H1 (cell line): ENCODE measurements around the gene MACROD2. TPM values are rescaled to one million over a fixed set of nuclear protein-coding genes. Genes with fewer than 3 reads are reported as not detected.

Experiments used
- BRCA1 ChIP-seq: IDR thresholded peaks from 2 replicates; pipeline ENCODE4 v1.6.1; 2012; ENCODE audit warnings: low read depth, low read length, improper control_type of control experiment
- PHF8 ChIP-seq: fragments of 200-600 bp; sonication (generic); conservative IDR thresholded peaks from 2 replicates; pipeline ENCODE4 v1.7.1; 2012; ENCODE audit warnings: low read depth, mild to moderate bottlenecking, inconsistent platforms, low read length, moderate library complexity
- SAP30 ChIP-seq: fragments of 300-600 bp; sonication (generic); IDR thresholded peaks from 2 replicates; pipeline ENCODE4 v1.7.1; 2012; ENCODE audit warnings: low read length, moderate library complexity, mild to moderate bottlenecking, inconsistent platforms; ENCODE audit not compliant: insufficient read depth, insufficient replicate concordance
- polyA plus RNA-seq, 7 experiments: library from polyadenylated mRNA; depleted of rRNA in 3 of 7; stranded (reverse) in 5 of 7; unstranded in 2 of 7; fragments of >200 nt in 5 of 7; fragments of 200-250 nt in 2 of 7; gene quantifications; 1 replicate in 5 of 7; 2 replicates in 1 of 7; 4 replicates in 1 of 7; pipeline versions ENCODE4 v1.2.1 to v1.2.3, GENCODE V29; 2011 to 2013; ENCODE audit warnings: missing spikeins in 2 of 7, mixed read lengths in 2 of 7
- total RNA-seq: library from RNA; stranded (reverse); fragmentation: NEBNext Ultra II Directional; extraction: Animal tissue kit (Norgen Biotek cat#: 25700); gene quantifications from 2 replicates; pipeline ENCODE4 v1.2.1, GENCODE V29; 2021

MACROD2 gene
- total and polyA plus RNA-seq, 2 of the 8 experiments (the other 6 are each of a cell fraction or from before 2014, with no cell fraction given): 0.70 to 3.9 TPM

DNA sequence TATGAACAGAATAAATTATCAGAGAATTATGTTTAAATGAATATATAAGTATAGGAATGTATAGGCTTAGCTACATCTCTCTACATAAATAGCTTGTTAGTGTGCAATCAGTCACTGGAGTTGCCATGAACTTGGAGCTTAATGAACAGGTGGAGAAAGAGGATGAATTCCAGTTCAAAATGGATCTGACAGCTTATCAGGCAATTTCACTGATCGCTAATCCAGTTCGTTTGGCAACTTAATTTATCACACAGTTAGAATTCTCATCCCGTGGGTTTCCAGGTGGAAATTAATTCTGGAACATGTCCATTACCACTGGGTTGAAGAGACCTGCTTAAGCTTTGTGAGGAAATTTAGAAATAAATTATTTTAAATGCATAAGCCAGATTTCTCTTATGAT, 118.1 kb downstream of the MACROD2 start (continued):
- TF ChIP-seq SAP30 (no peak), BRCA1 (no peak), PHF8 (no peak)
